Measurements from ENCODE around the gene LRRC37B.
"Not testable (repeated sequence)": the region's sequence is repeated elsewhere in the genome, so short reads cannot be mapped to it uniquely, and the experiment has no call there.

LRRC37B gene

DNA sequence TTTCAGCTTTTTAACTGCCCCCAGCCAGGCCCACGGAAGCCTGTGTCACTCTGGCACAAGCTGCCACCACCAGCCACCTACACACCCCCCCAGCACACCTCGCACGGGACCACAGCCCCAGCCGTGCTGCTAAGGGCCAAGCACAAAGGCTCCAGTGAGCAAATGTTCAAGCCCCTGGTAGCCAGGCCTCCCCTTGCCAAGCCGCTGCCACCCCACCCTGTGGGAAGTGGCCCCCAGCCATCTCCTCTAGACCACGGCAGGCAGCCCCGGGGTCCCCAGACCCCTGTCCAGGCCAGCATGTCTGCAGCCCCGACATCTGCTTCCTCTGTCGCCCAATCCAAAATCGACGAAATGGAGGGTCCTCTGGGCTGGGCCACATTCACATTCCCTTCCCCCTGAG is 35.1 kb downstream of the LRRC37B start:
- not testable (repeated sequence) for DNase-seq

DNA sequence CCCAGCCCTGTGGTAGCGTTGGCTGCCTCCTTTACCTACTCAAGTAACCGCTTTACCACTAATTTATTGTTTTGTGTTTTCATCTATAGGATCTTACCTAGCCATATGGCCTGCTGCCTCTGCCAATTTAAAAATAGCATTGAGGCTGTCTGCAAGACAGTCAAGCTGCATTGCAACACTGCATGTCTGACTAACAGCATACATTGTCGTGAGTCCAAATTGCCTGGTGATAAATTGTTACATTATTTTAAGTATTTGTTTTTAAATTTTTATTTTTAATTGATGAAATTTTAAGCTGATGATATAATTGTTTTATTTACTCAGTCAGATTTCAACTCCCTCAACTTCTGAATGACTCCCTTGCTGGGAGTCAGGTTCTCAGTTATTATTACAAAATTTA is 38.4 kb downstream of the LRRC37B start:
- DNase-seq = not testable (repeated sequence)

DNA sequence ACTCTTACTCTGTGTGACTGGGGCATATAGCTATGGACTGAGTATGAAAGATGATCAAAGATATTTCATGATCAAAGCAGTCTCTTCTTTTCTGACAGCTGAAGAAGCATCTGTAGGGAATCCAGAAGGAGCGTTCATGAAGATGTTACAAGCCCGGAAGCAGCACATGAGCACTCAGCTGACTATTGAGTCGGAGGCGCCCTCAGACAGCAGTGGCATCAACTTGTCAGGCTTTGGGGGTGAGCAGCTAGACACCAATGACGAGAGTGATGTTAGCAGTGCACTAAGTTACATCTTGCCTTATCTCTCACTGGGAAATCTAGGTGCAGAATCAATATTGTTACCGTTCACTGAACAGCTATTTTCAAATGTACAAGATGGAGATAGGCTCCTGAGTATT is 40.5 kb downstream of the LRRC37B start:
- DNase-seq = not testable (repeated sequence)

DNA sequence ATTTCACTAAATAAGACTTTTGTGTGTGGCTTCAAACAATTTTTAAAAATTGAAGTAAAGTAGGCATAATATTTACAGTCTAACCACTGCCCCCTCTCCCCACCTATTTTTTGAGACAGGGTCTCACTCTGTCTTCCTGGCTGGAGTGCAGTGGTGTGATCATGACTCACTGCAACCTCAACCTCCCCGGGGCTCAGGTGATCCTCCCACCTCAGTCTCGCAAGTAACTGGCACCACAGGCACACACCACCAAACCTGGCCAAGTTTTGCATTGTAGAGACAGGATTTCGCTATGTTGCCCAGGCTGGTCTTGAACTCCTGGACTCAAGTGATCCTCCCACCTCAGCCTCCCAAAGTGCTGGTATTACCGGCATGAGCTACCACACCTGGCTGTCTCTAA is 47.8 kb downstream of the LRRC37B start:
- peak; percentile 3 for DNase-seq

DNA sequence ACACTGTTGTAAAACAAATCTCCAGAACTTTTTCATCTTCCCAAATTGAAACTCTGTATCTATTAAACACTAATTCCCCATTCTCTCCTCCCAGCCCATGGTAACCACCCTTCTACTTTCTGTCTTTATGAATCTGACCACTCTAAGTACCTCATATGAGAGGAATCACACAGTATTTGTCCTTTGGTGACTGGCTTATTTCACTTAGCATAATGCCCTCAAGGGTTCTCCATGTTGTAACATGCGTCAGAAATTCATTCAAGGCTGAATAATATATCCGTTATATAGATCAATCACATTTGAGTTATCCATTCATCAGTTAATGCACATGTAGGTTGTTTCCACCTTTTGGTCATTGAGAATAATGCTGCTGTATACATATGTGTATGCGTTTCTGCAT is 48.2 kb downstream of the LRRC37B start:
- not testable (repeated sequence) for DNase-seq

DNA sequence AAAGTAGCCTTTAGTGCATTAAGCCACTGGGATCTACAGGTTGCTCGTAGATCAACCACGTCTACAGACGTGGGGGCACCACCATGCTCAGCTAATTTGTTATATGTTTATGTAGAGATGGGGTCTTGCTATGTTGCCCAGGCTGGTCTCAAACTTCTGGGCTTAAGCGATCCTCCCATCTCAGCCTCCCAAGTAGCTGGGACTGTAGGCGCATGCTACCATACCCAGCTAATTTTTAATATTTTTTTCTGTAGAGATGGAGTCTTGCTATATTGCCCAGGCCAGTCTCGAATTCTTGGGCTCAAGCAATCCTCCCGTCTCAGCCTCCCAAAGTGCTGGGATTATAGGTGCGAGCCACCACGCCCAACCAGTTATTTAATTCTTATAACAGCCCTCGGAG is 49.3 kb downstream of the LRRC37B start:
- not testable (repeated sequence) for DNase-seq

DNA sequence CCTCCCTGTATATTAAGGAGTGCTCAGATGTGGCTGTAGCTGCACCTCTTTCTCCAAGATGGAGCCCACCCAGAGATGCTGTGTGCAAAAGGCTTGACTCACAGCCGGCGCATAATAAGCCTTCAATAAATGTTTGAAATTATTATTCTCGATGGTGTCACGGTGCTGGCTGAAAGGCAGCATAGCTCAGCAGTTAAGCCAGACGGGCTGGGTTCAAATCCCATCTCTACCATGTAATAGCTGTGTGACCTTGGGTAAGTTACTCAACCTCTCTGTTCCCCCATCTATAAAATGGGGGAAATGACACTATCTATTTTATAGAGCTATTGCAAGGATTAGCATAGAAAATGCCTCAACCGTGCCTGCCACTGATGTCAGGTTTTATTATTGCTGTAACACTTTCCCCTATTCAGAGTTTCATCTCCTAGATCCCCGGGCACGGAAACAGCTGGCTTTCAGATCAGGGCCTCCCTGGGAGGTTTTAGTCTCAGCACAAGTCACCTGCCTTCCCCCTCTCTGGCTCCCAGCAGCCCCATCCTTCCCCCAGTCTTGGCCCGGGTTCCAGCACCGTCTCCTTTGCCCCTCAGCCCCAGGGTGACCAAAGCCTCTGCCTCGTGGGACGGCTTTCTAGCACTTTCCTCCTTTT is 50.4 kb downstream of the LRRC37B start:
- DNase-seq = not testable (repeated sequence)

DNA sequence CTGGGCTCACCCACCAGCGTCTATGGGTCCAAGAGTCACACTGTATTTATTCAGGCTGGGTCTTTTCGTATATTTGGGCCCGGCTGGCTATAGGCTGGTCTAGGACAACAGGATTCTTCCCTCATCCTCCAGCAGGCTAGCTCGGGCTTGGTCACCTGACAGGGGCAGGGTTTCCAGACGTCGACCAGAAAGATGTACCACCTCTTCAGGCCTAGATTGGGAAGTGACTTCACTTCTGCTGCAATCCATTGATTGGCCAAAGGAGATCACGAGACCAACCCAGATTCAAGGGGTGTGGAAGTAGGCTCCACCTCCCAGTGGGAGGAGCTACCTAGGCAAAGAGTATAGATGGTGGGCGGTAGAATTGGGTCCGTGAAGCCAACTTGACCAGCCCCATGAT is 53.5 kb downstream of the LRRC37B start:
- DNase-seq = not testable (repeated sequence)

DNA sequence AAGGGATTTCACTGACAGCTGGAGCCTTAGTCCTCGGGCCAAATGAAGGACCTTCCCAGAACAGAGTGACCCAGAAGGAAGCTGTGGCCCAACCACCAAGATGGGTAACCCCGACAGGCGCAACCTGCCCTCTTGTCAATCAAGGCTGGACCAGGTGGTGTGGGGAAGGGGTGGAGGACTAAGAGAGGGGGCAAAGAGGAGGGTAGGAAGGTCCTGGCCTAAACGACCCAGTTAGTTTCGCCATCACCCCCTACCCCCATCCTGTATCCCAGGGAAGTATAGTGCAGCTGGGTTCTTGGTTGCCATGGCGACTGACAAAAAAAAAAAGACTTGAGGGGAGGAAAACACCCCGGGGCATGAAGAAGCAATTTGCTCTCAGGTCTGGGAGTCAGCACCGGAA is 54.7 kb downstream of the LRRC37B start:
- not testable (repeated sequence) for DNase-seq

DNA sequence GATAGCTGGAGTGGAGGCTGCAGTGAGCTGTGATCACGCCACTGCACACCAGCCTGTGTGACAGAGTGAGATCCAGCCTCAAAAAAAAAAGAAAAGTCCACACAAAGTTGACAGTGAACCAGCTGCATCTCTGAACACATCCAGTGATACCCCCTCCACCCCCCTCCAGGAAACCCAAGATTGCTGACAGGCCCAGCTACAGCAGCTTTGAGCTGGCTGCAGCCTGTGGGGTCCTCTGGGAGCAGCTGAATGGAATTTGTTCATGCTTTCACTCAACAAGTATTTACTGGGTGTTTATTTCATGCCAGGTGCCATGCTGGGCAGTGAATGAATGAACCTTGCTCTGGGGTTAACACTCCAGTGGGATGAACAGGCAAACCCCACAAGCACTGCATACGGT is 56.9 kb downstream of the LRRC37B start:
- DNase-seq = not testable (repeated sequence)

DNA sequence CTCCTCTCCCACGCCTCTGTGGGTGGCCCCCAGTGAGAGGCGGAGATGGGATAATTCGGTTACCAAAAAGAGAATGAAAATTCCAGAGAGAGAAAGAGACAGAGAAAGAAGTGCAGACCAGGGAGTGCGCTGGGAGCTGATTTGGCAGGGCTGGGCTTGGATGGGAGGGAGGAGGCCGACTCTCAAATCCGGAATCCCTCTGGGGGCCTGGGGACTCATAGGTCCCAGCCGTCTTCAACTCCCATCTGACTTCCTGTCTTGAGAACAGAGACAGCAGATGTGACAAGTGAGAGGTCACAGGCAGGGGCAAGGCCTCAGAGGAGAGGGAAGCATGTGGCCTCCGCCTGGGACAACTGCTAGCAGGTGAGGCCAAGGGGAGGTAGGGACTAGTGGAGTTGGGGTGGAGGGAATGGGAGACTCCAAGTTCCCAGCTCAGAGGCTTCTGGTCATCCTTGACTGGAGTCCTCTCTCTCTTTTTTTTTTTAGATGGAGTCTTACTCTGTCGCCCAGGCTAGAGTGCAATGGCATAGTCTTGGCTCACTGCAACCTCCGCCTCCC is 59.0 kb downstream of the LRRC37B start:
- DNase-seq = not testable (repeated sequence)

DNA sequence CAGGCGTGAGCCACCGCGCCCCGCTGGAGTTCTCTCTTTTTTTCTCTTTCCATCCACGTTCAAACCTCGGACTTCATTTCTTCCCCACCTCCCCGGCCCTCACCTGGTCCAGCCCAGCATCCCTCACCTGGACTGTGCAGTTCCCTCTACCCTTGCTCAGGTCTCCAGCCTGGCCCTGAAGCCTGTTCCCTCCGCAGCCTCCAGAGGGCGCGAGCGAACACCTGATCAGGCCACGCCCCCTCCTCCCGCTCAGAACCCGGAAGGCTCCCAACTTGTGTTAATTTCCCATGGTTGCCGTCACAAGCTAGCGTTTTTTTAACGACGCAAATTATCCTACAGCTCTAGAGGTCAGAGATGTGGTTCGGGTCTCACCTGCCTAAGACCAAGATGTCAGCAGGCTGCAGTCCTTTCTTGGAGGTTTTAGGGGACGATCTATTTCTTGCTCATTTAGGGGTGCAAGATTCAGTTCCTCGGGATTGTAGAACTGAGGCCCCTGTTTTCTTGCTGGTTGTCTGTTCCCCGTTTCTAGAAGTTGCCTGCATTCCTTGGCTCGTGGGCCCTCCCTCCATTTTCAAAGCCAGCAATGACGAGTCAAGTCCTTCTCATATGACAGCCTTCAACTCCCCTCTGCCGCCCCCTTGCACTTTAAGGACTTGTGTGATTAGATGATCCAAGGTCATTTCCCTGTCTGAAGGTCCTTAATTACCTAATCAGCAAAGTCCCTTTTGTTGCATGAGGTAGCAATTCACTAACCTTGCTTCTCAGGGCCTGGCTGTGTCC is 59.9 kb downstream of the LRRC37B start:
- DNase-seq = peak; percentile 53

DNA sequence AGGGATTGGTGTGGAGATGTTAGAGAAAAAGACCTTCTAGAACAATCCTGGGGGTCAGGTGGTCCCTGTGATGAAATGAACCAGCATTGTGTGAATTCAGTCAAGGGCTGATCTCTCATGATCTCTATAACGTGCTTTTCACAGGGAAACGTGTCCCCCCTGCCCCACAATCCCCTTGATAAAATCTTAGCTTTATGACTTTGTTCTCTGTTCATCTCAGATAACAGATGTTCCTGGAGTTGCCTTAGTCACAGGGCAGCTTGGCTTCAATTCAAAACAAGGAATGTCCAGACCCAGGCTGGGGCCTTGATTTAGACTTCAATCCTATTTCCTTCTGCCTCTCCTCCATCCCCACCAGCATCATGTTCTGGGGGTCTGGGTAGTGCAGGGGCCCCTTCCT is 61.9 kb downstream of the LRRC37B start:
- not testable (repeated sequence) for DNase-seq

DNA sequence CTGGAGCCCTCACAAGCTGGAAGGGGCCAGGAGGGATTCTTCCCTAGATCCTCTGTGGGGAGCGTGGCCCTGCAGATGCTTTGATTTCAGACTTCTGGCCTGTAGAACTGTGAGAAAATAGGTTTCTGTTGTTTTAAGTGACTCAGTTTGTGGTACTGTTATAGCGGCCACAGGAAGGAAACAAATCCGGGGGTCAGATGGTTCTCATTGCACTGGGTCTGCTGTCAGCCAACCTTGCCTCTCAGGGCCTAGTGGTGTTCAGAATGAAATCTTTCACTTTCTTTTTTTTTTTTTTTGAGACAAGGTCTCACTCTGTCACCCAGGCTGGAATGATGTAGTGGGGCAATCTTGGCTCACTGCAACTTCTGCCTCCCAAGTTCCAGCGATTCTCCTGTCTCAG is 64.8 kb downstream of the LRRC37B start:
- peak; percentile 44 for DNase-seq

DNA sequence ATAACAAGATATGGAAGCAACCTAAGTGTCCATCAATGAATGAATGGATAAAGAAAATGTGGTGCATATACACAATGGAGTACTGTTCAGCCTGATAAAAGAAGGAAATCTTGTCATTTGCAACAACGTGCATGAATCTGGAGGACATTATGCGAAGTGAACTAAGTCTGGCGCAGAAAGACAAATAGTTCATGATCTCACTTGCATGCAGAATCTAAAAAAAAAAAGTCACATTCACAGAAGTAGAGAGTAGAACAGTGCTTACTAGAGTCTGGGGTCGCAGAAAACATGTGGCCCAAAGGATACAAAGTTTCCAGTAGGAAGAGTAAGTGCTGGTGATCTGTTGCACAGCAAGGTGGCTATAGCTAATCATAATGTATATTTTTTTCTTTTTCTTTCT is 65.9 kb downstream of the LRRC37B start:
- not testable (repeated sequence) for DNase-seq

DNA sequence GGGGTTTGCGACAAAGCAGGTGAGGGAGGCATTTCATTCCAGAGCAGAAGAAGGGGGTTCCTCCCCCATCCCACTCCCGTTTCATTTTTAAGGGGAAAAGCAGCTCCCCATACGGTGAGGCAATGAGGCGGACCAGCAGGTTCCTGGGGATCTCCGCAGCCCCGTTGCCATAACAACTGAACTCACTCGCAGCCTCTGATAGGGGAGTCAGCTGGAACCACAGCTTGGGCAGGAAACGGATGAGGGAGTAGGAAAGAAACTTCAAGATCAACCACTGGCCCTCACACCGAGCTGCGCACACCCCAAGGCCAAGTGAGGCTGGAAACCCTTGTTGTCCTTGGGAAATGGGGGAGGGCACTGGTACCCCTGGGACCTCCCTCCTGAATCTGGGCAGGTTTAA is 72.6 kb downstream of the LRRC37B start:
- DNase-seq = peak; percentile 90

DNA sequence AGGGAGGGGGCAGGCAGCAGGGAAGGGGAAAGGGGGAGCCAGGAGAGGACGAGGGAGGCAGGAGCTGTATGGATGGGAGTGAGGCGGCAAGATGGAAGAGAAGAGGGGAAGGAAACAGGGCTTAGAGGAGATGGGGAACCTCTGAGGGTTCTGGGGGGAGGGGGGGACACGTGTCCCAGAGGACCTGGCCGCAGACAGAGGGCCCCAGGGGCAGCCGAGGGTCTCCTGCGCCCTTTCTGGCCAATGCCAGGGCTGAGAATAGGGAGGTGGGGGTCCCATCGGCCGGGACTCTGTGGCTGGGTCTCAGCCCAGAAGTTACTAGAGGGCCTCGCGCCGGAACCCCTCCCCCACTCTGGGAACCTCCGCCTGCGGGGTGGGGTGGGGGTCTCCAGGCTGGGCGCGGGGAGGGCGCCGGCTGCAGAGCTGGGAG is 76.4 kb downstream of the LRRC37B start:
- not testable (repeated sequence) for DNase-seq

DNA sequence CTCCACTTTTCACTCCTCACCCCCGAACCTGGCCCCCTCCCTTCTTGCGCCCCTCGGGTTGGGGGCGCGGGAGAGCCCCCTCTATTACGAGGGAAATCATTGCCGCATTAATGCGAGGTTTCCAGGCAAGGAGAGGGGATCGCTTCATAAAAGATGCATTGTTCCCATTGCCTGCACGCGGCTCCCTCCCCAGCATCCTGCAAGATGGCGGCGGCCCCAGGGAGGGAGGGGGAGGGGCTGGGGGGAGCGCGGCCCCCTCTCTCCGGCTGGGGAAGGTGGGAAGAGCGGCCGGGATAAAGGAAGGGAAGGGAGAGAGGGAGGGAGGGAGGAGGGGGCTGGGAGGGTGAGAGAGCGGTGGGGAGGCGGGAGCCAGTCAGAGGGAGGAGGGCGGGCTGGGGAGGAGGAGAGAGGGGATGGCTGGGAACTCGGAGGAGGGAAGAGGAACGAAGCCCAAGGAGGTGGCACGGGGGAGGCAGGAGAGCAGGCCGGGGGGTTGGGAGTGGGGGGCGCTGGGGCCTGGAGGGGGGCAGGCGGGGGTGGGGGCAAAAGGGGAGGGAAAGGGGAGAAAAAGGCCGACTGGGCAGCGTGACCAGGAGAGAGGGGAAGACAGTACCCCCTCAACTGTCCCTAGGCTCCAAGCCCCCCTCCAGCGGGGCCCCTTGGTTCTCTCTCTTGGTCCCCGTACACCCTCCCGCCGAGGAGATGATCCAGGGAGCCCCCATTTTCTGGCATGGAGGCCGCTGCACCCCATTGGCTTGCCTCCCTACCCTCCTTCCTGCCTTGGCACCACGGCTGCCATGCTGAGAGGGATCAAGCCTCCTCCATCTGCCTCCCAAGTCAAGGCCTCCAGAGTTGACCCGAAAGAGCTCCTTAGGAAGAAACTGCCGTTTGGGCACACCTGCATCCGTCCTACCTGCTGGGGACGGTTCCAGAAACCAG is 77.1 kb downstream of the LRRC37B start:
- DNase-seq = not testable (repeated sequence)

DNA sequence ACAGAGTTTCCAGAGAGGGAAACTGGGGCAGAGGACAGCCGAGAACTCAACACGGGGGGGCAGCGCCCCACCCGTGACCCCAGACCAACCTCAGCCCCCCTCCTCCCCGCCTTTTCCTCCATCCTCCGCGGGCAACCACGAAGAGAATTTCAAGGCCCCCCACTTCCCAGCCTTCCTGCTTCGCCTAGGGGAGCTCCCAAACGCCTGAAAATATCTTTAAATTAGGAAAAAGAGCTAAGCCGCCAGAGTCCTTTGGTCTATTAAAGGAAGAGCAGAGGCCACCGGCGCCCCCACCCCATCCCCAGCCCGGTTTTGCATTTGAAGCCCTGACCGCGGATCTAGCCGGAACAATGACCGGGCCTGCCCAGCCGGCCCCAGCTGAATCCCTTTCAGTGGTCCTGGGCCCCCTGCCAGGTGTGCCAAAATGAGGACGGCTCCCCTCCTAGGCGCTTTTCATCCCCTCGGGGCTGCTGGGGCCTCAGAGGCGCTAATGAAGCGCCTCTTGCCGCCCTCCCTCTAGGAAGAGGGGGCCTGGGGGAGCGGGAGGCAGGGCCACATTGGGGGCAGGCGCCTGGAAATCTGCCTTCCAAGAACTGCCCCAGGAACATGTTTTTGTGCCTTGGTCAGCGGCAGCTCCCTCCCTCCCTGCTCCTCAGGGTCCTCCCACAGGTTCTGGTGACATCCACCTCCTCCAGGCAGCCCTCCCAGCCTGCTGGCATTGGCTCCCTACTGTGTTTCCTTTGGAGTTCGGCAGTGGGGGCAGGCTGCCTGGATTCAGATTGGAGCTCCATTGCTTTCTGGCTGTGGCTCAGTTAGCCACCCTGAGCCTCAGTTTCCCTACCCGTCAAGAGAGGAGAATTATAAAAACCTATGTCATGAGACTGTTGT is 78.0 kb downstream of the LRRC37B start:
- not testable (repeated sequence) for DNase-seq

DNA sequence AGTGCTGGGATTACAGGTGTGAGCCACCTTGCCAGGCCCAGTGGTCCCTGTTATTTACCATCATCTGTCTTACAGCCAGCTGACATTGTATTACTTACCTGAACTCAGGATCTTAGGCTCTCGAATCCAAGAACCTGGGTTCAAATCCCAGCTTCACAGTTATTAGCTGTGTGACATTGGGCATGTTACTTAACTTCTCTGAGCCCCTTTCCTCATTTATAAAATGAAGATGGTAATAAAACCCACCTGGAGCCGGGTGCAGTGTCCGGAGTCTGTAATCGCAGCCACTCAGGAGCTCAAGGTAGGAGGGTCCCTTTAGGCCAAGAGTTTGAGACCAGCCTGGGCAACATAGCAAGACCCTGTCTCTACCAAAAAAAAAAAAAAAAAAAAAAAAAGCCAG is 79.7 kb downstream of the LRRC37B start:
- not testable (repeated sequence) for DNase-seq

DNA sequence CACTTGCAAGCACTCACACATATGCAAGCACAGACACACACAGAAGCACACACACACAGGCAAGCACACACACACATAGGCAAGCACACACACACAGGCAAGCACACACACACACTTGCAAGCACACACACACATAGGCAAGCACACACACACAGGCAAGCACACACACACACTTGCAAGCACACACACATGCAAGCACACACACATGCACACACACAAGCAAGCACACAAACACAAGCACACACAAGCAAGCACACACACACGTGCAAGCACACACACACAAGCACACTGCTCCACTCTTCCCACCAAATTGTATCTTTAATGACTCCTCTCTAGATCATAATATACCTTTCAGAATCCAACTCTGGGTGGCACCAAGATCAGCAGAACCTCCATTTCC is 84.9 kb downstream of the LRRC37B start:
- not testable (repeated sequence) for DNase-seq

DNA sequence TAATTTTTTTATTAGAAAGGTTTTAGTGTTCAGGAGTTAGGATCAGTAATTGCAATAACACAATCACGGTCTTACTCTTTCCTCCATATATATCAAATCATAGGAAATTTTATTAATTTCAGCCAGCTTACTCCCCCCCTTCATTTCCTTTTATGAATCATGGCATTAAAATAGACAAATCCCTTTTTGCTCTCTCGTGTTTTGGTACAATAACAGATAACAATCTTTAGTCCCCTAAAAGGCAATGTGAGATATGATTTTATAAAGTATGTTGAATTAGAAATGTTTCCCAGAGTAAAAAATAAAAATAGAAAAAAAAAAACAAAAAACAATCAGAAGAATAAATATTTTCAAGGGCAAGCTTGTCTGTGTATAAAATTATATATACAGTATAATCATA is 92.5 kb downstream of the LRRC37B start:
- no peak for DNase-seq

All from CD4-positive, alpha-beta T cell treated with Interleukin-4 for 4 hours (primary cell).